HG03565 (cell line): ENCODE measurements around the gene KRT79.

Source experiments
- ATAC-seq: cut with Tn5 transposase; IDR thresholded peaks from one replicate; pipeline ENCODE4 v1.9.1; 2021; ENCODE audit warnings: mild to moderate bottlenecking, moderate library complexity; ENCODE audit not compliant: unreplicated experiment

The KRT79 gene

DNA sequence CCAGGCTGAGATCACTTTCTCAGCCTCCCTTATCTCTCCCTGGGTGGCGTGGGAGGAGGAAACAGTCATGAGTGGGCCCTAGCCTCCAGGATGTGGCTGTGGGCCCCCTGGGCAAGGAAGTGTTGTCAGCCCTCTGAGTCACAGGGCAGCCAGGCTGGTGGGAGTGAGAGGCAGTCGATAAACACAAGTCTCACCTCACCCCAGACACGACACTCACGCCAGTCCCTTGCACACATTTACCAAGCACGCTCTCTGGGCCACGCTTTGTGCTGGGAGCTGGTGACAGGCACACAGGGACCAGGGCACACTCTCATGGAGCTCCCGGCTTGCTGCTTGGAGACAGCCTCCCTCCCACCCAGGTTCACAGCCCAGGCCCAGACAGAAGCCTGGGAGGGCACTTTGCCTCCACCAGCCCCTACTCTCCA, 1.9 kb upstream of the KRT79 start:
- ATAC-seq = no peak

DNA sequence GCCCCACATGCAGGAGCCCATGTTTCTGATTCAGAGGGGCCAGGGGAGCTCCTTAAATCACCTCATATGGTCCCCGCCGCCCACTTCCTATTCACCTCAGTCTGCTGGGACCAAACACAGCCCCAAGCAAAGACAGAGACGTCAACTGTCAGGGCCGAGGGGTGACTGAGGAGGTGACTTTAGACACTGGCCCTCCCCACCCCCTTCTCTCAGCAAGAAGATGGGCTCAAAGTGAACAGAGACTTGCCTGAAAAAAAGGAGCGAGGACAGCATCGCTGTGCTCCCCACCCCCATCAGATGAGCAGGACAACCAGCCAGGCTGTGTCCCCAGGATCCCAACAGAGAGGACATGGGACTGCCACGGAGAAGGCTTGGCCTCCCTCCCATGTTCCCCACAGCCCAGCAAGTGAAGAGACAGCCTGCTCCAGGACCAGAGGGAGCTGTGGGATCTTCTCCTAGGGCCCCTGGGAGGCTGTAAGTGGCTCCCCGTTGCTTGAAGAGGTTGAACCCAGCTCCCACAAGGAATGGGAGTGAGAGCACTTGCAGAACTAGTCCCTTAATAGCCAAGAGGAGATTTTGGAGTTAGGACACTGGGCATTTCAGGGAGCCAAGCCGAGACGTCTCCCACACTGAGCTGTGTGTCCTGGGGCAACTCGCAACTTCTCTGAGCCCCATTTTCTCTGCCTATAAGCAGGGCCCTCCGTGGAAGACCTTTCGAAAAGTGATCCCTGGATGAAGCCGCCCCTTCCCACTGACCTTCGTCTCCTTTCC, 1.3 kb upstream of the KRT79 start:
- ATAC-seq = no peak

DNA sequence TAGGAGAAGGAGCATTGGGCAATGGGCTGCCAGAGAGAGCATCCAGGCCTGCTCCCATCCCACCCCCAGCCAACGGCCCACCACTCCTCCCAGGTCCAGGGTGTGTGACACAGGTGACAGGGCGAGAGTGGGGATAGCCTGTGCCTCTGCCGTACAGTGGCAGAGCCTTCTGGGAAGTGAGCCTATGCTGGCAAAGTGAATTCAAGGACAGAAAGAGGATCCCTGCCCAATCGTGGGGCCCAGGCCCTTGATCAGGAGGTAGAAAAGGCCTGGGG, 553 bp upstream of the KRT79 start:
- no peak for ATAC-seq

DNA sequence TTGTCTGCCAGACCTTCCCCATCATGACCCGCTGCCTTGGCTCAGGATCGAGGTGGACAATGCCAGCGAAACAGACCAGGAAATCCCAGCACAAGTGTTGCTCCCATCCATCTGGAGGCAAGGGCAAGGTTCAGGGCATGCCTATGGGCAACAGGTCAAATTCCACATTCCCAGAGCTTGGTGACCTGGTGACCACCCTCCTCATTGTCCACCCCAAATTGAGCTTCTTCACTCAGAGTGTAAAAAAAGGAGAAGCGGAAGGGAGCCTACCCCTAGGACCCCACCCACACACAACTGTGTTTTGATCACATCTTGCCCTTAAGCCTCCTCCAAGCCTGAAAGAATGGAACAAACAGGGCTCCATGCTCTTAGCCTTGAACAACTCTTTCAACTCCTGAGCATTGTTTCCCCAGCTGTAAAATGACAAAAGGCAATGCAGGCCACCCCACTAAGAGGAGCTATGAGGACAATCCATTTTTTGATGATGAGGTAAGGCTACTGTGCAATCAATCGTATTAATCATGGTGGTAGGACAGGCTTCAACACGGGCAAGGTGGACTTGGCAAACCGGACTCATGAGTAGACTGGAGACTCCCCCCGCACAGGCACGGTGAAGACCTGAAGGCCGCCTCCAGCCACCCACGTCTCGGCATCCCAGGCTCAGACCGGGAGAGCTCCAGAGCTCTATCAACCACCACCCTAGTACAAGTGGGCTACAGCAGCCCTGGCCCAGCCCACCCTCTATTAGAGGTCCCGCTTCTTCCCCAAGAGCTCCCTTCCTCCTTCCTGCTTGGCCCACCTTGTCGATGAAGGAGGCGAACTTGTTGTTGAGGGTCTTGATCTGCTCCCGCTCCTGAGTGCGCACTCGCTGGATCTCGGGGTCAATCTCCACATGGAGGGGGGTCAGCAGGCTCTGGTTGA, 866 bp downstream of the KRT79 start:
- ATAC-seq = no peak

DNA sequence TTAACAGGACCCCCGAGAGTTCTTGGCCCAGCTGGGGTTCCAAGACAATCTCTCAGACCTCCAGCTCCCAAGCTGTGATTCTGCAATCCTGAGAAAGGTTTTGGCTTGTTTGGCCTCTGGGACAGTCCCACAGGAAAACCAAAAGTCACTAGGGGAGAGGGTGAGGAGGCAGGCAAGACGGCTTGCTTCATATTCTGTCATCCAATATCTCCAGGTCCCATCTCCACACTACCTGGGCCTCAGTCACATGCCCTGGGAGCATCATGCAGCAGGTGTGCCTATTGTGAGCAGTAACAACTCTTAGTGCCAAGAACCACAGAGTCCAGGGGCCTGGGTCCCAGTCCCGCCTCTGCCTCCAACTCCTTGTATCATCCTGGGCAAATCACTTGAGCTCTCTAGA, 1.7 kb downstream of the KRT79 start:
- no peak for ATAC-seq

DNA sequence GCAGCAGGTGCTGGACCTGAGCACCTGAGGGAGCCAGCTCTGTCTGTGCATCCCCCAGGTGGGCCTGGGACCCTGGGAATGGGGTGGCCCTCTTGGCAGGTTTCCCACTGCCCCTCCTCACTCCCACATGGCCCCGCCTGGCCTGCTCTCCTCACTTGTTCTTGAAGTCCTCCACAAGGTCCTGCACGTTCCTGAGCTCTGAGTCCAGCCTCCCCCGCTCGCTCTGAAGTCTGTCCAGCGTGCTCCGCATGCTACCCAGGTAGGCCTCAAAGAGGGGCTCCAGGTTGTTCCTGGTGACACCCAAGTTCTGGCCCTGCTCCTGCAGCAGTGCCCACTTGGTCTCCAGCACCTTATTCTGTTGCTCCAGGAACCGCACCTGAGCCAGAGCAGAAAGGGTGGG, 2.9 kb downstream of the KRT79 start:
- no peak for ATAC-seq

DNA sequence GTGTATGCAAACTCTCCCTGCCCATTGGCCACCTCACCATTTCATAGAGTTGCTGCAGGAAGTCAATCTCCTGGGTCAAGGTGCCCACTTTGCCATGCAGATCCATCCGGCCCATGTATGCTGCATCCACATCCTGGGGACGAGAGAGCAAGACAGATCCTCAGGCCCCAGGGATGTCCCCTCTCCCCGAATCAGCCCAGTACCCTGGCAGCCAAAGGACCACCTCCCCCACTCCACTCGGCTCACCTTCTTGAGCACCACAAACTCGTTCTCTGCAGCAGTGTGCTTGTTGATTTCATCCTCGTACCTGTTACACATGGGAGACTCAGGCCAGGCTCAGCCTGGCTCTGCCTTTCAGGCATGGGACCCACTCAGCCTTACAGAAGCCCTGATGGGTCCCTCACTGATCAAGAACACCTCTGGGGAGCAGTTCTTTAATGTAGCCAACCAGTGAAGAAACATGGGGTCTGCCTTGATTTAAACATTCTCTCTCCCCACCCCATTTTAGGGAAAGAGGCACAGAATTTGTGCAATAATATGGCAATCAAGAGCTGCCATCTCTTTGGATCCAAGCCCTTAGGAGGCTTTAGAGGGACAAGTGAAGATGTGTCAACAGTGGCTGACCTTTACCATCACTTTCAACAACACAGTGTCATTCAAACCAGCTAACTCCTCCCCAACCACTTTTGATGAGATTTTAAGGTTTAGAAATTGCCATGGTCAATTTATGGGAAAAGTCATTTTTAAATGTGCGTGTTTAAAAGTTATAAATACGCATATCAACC, 3.9 kb downstream of the KRT79 start:
- no peak for ATAC-seq

DNA sequence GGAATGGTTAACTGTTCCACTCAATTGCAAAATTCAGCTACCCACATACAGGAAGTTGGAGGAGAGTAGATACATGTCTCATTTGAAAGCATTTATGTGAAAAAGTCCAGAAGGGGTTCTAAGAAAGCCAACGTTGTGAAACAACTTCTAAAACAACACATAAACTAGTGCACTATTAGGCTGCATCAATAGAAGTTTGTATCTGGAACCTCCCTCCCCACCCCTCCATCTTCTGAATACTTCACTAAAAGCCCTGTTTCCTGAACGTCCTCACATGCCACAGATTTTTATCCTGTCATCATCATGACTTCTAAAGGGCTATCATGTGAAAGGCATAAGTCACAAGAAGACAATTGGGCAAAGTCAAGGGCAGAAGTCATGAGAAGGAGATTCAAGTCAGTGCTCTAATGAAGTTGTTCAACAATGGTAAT, 5.5 kb downstream of the KRT79 start:
- ATAC-seq = no peak

DNA sequence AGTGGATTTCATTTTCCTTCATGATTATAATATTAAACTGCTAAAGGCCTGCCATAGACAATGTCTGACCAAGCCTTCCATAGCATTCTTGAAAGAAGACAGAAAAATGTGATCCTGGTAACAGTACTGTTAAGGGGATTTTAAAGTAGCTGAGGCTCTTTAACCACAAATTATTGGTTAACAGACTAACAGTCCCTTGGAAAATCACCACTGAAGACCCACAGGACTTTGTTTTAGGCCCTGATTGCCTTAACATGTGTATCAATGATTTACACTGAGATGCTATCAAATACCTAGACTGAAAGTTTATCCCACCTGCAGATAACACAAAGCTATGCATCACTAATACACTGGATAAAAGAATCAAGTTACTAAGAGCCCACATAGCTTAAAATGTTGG, 6.0 kb downstream of the KRT79 start:
- ATAC-seq = no peak

DNA sequence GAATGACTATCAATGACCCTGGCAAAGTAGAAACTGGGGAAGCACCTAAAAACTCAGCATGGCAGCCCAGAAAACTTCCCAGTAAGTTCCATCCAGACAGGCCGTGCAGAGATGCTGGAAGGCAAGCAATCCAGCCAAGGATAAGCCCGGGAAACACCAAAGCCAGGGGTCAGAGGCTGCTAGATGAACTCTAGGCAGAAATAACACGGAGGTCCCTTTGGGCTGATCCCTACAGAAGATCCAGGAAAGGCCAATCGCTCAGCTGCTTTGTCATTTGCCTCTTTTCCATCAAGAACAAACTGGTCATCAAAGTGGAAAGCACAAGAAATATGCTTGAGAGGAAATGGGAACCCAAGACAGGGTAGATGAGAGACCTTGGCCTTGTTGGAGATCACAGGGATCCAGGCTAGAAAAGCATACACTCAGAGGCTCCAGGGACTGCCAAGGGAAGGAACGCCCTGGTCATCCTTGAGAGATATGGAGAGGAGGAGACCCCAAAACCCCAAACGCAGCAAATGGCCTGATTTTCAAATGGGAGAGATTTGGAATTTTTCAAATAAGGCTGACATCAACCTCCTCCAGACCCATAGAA, 6.5 kb downstream of the KRT79 start:
- no peak for ATAC-seq

DNA sequence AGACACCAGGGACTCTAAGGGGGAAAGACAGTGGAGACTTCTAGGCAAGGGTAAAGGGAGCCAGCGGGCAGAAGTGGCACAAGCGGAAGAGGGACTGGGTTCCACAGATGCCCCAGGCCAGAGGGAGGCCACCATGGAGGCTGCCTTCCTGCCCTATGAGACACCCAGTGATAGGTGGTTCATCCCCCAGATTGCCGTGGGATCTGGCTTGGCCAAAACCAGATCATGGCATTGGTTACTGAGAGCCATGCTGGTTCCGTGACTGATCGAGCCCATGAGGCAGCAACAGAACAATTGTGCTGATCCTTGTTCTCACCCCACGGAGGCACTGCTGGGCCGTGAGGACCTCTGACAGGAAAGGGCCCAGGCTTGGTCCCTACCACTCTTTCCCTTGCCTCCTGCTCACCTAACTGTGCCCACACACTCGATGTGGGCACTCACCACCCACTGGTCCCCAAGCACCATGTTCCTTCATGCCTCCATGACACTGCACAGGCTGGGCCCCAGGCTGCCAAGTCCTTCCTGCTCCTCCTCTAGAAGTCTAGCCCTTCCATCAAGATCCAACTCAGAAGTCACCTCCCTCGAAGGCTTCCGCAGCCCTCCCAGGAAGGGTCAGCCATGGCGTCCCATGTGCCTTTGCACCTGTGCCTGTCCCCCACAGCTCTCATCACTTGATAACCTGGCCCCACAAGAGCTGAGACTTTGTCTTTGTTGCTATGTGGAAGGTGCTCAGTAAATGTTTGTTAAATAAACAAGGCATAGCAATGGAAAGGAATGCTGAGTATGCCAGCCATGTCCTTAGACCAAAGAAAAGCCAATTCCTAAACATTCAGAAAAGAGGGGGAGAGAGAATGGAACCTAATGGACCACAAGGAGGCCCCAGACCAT, 7.3 kb downstream of the KRT79 start:
- ATAC-seq = no peak

DNA sequence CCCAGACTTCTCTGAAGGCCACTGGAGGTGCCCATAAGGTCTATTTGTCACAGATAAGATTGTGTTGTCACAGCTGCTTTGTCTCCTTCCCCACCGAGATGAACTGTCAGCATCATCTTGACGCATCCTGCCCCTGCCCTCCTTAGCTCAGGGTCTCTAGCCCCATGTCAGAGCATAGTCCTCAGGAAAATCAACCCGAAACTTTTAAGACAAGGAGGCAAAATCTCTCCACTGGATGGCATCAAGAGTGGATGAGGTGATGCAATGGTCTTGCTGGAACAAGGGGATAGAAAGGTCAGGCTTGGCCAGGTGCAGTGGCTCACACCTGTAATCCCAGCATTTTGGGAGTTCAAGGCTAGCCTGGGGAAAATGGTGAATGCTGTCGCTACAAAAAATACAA, 8.2 kb downstream of the KRT79 start:
- ATAC-seq = no peak

DNA sequence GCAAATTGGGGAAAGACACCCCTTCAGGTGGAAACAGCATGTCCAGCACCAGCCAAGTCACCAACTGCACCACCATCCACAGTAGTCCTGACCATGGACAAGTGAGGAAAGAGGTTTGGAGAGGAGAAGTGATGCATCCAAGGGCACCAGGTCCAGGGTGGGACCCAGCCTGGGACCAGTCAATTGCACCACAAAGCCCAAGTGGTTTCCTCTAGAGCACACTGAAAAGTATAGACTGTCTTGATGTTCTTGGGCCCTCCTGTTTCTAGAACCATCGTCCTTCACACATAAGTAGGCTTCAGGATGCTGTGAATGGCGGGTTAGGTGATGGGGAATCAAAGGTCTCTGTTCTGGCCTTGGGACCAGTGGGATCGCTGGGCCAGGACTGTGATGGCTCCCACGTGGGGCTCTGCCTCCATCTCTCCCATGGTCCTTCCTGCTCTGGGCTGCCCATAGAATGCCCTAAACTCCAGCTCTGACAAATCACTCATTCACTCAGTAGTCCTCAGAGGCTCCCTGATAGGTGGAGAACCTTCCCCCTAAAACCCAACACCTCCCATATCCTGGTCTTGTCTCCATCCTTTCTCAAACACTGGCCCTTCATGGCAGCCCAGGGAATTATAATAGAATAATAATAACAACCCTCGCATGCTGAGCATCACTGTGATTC, 9.2 kb downstream of the KRT79 start:
- no peak for ATAC-seq

DNA sequence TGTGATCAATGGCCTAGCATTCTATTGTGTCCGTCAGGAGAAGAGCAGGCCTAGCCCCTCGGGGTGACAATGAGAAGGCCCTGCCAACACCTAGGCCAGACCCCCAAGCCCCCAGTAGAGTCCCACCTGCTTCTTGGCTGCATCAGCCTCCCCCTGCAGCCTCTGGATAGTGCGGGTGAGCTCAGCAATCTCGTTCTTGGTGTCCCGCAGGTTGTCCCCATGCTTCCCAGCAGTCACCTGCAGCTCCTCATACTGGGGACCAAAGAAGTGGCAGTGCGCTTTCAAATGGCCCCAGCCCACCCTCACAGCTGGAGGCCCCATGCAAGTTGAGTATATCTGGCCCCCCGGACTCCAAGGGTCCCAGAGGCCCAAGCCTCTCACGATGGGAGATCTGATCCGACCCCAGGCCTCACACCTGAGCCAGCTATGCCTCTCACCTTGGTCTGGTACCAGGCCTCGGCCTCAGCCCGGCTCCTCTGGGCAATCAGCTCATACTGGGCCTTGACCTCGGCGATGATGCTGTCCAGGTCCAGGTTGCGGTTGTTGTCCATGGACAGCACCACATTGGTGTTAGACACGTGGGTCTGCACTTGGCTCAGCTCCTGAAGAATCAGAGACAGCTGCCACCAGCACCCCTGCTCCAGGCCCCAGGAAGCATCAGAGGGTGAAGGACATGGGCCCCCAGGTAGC, 10.2 kb downstream of the KRT79 start:
- ATAC-seq = no peak

DNA sequence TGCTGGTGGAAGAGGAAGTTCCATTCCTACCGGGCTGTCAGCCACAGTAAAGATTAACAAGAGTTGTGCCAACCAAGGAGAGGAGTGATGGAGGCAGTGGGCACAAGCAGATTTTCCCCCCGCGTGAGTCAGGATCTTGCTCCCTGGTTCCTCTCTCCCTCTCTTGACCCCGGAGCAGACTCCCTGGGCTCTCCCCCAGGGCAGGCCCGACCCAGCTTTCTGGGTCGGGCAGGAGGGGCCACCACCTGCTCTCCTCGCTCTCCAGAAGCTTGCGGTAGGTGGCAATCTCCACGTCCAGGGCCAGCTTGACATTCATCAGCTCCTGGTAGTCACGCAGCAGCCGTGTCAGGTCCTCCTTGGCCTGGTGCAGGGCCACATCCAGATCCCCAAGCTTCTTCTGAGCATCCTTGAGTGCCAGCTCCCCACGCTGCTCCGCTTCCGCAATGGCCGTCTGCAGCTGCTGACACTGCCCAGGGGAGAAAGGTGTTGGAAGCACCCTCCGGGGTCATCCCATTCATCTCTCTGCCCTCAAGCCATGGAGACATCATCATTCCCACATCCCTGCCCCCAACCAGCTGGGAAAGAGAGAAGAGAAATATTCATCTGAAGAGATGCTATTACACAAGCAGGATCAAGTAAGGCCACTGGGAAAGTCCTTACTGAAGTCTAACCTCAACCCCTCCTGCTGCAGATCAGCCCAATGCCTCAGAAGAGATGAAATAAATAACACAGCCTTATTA, 11.2 kb downstream of the KRT79 start:
- no peak for ATAC-seq

DNA sequence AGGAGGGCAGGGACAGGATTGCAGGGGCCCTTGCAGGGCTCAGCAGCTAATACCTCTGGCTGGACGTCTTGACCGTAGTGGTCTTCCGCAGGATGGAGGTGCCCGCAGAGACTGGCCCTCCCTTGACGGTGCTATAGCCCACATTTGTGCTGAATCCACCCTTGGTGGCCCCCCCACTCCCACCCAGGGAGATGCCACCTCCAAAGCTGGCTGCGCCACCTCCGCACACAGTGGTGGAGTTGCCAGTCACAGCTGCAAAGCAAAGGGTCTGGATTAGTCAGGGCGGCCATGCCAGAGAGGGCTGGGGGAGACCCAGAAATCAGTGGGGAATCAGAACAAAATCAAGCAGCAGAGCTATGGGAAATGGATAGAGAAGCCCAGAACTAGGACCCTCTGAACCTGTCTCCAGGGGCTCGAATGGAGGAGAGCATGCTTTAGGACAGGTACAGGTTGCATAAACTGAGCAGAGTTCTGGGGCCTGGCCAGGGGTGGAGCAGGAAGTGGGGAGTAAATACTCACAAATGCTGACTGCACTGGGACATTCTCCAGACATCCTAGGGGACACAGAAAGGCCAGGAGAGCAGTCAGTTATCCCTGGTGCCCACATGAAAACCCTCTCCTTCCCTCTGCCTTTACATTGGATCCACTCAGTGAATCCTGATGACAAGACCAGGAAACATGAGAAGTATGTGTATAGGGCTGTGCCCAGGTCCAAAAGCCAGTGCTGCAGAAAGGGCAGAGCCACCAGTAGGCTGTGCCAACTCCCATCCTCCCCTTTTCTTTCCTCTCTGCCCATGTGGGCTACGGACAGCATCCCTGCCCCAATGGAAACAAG, 12.1 kb downstream of the KRT79 start:
- ATAC-seq = no peak

DNA sequence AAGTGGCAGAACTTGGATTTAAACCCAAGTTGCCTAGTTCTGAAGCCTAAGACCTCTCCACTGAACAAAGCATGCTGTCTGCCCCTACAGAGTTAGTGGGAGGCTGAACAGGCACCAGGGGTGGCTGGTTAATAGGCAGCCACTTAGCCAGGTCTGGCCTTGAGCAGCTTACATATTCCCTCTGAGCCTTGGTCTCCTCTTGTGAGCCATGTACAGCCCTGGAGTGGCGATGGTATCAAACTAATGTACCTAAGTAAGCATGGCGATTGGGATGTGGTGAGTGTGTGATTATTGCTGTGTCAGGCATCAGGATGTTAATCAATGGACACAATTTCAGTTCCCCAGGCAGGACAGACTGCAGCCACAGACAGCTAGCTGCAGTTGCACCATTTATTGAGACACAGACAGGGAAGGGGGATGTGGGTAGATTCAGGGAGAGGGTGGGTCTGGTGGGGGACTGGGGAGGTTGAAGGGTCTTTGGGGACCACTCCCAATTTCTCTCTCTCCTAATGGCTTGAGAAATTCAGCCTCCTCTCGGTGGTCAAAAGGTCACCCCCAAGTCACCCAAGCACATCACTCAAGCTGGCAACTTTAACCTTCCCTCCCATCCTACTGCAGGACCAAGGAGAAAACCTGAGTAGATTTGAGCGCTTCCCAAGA, 12.9 kb downstream of the KRT79 start:
- no peak for ATAC-seq
